ENCODE results near the gene SLC25A29. TPM values are rescaled to one million over a fixed set of nuclear protein-coding genes. Genes with fewer than 3 reads are reported as not detected.

Gene SLC25A29
- total and polyA plus RNA-seq, 7 experiments from 2014 or later: 0.38 to 25.6 (median 9.7) TPM

DNA sequence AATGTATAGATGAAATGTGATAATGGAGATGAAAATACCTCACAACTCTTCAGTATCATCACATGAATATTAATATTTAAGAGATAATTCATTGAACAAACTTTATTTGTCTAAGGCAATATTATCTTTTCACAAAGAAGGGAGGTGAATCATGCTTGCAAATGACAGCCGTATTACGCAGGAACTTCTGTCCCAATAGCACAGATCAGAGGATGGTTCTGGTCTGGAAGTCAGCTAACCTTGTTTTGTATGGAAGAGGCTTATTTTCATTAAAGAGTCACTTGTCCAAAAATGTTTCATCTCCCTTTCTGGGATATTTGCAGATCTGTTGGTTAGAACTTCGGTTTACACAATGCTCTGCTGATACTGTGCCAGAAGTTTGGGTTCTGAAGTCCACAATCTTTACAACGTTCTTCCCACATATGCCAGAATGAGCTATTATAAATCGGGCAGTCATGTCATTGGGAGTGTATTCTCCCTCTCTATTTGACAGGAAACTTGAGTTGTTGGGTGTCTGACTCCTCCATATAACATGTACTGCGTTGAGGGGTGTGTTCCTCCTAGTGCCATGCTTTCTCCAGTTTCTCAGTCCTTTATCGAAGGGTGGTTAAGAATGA is 37.5 kb downstream of the SLC25A29 start:
- Mint-ChIP-seq H3K36me3 (peaks cover 0 to 21% (median 5%) of the 10 kb centered on the region in 5 donors), H3K9me3 (no peaks in the 10 kb centered on the region), H3K4me1 (peaks cover 25 to 80% (median 68%) of the 10 kb centered on the region in 7 donors), H3K27me3 (no peaks in the 10 kb centered on the region), H3K4me3 (peak overlapping the region in 1 of 10 donors; percentile 31), H3K27ac (peak overlapping the region in 6 of 9 donors; percentile 14 to 78 (median 64))
- H3K27ac ChIP-seq (ENCODE audit: low read depth, low read length): no peak overlapping the region
- H3K27me3 ChIP-seq (ENCODE audit: control insufficient read depth in 2 of 2, insufficient read depth in 2 of 2, low read length in 2 of 2): no peaks in the 10 kb centered on the region
- ChIA-PET POLR2A (interaction anchor here (0.6 kb wide), 1 partner anchor 50 kb away, joined by 3 read pairs; no protein-coding TSS in a partner anchor), CTCF (interaction anchor here (1.4 kb wide), 1 partner anchor 27 kb away, joined by 3 read pairs; no protein-coding TSS in a partner anchor)
- intact Hi-C loops (cut with micrococcal nuclease): no loop called here
- peaks cover 0 to 21% (median 0%) of the 10 kb centered on the region in 3 experiments for H3K36me3 ChIP-seq (ENCODE audit: control insufficient read depth in 2 of 3, insufficient read depth in 3 of 3, low read length in 3 of 3)
- no peak for ATAC-seq
- no peak for DNase-seq
- no peaks in the 10 kb centered on the region for H3K9me3 ChIP-seq (ENCODE audit: control insufficient read depth in 2 of 3, low read length in 3 of 3)
- no peak overlapping the region for H3K4me3 ChIP-seq (ENCODE audit: low read length)
- H3K4me1 ChIP-seq (ENCODE audit: control insufficient read depth in 2 of 2, insufficient read depth in 2 of 2, low read length in 2 of 2): peaks cover 12 to 26% of the 10 kb centered on the region in 2 donors

DNA sequence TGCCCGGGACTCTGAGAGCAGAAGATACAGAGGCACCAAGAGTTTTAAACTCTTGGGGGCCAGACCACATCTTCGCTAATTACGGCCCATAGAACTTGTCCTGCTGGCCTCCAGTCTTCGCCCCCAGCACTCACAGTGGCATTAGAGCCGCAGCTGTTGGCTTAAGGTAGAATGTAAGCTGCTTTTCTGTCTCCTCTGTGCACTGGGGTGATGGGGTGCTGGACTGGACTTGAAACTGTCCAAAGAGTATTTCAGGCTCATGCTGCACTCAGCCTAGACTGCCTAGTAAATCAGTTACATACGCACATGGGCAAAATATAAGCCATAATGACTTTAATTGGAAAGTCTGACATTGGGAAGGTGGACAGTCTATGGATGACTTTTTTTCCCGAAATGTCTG is 38.3 kb downstream of the SLC25A29 start:
- Histone ChIP-seq H3K4me3 (ENCODE audit: low read length) (no peak overlapping the region), H3K27me3 (ENCODE audit: control insufficient read depth in 2 of 2, insufficient read depth in 2 of 2, low read length in 2 of 2) (no peaks in the 10 kb centered on the region), H3K36me3 (ENCODE audit: control insufficient read depth in 2 of 3, insufficient read depth in 3 of 3, low read length in 3 of 3) (peaks cover 0 to 28% (median 5%) of the 10 kb centered on the region in 3 experiments), H3K9me3 (ENCODE audit: control insufficient read depth in 2 of 3, low read length in 3 of 3) (no peaks in the 10 kb centered on the region), H3K27ac (ENCODE audit: low read depth, low read length) (no peak overlapping the region), H3K4me1 (ENCODE audit: control insufficient read depth in 2 of 2, insufficient read depth in 2 of 2, low read length in 2 of 2) (peaks cover 12 to 31% of the 10 kb centered on the region in 2 donors)
- ATAC-seq: no peak
- peak overlapping the region in 1 of 10 donors; percentile 32 for H3K4me3 Mint-ChIP-seq
- intact Hi-C loops (cut with micrococcal nuclease): no loop called here
- peaks cover 0 to 28% (median 10%) of the 10 kb centered on the region in 5 donors for H3K36me3 Mint-ChIP-seq
- peak overlapping the region in 4 of 9 donors; percentile 30 to 61 (median 50) for H3K27ac Mint-ChIP-seq
- DNase-seq: no peak
- CTCF ChIA-PET: no interaction called here
- no peaks in the 10 kb centered on the region for H3K9me3 Mint-ChIP-seq
- POLR2A ChIA-PET: no interaction called here
- no peaks in the 10 kb centered on the region for H3K27me3 Mint-ChIP-seq
- peaks cover 30 to 80% (median 74%) of the 10 kb centered on the region in 7 donors for H3K4me1 Mint-ChIP-seq

DNA sequence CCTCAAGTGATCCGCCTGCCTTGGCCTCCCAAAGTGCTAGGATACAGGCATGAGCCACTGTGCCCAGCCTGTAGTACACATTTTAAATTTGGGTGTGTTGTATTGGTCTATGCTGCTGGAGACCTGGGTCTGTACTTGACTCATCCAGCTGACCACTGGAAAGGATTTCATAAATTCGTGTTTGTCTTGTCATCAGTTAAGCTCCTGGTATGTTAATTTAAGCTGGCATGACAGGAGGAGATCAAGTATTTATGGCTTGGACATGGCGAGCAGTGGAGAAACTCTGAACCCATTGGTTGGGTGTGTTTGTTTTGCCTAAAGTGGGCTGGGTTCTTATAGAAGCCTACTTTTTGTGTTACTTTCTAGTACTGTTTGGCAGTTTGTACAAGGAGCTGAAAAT is 43.1 kb downstream of the SLC25A29 start:
- Mint-ChIP-seq H3K4me1 (peaks cover 56 to 96% (median 87%) of the 10 kb centered on the region in 7 donors), H3K9me3 (no peaks in the 10 kb centered on the region), H3K27ac (peak overlapping the region; percentile 21 to 84 (median 71)), H3K4me3 (peak overlapping the region in 6 of 10 donors; percentile 6 to 57 (median 9)), H3K36me3 (peaks cover 0 to 31% (median 10%) of the 10 kb centered on the region in 5 donors), H3K27me3 (no peaks in the 10 kb centered on the region)
- Histone ChIP-seq H3K4me1 (ENCODE audit: control insufficient read depth in 2 of 2, insufficient read depth in 2 of 2, low read length in 2 of 2) (peaks cover 20 to 57% of the 10 kb centered on the region in 2 donors), H3K27ac (ENCODE audit: low read depth, low read length) (no peak overlapping the region), H3K36me3 (ENCODE audit: control insufficient read depth in 2 of 3, insufficient read depth in 3 of 3, low read length in 3 of 3) (peaks cover 0 to 34% (median 11%) of the 10 kb centered on the region in 3 experiments), H3K27me3 (ENCODE audit: control insufficient read depth in 2 of 2, insufficient read depth in 2 of 2, low read length in 2 of 2) (no peaks in the 10 kb centered on the region), H3K4me3 (ENCODE audit: low read length) (no peak overlapping the region), H3K9me3 (ENCODE audit: control insufficient read depth in 2 of 3, low read length in 3 of 3) (no peaks in the 10 kb centered on the region)
- ChIA-PET POLR2A (interaction anchor here (0.6 kb wide), 1 partner anchor 22 kb away, joined by 4 read pairs; no protein-coding TSS in a partner anchor), CTCF (interaction anchor here (0.8 kb wide), 1 partner anchor 16 kb away, joined by 3 read pairs; no protein-coding TSS in a partner anchor)
- intact Hi-C loops (cut with micrococcal nuclease): no loop called here
- DNase-seq (no peak), ATAC-seq (no peak)

DNA sequence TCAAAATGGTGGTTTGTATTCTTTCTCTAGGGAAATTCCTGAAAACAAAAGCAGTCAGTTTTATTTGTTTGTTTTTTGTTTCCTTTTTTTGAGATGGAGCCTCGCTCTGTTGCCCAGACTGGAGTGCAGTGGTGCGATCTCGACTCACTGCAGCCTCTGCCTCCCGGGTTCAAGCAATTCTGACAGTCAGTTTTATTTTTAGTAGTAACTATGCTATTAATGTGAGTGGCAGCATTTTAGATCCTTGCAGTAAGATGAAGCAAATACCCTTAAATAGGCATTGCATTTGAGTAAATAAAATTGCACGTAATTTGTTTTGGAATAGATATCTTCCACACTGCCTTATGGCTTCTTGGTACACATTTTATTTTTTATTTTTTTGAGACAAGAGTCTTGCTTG is 43.7 kb downstream of the SLC25A29 start:
- CTCF ChIA-PET: interaction anchor here (1.5 to 1.9 kb wide), 2 partner anchors 21 to 280 kb away, joined by 3 to 7 read pairs; no protein-coding TSS in a partner anchor

DNA sequence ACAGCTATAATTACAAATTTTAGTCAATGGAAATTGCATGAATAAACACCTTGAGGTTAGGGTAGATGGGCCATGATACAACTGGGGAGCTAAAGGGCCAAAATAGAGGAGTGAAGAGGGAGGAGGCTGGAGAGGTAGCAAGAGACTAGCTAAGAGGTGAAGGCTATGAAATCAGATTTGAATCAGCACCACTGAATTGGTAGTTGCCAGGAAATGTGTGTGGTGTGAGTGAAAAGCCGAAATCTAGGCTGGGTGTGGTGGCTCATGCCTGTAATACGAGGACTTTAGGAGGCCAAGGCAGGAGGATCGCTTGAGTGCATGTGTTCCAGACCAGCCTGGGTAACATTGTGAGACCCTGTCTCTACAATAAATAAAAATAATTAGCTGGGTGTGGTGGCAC is 44.6 kb downstream of the SLC25A29 start:
- ChIA-PET POLR2A (no interaction called here), CTCF (interaction anchor here (0.6 to 1.9 kb wide), 5 partner anchors 11 to 279 kb away, joined by 3 to 7 read pairs (median 3); no protein-coding TSS in a partner anchor)
- peak overlapping the region; percentile 3 to 61 (median 51) for H3K4me3 Mint-ChIP-seq
- H3K27me3 Mint-ChIP-seq: no peaks in the 10 kb centered on the region
- no peaks in the 10 kb centered on the region for H3K9me3 ChIP-seq (ENCODE audit: control insufficient read depth in 2 of 3, low read length in 3 of 3)
- no peak overlapping the region for H3K4me3 ChIP-seq (ENCODE audit: low read length)
- peaks cover 0 to 21% (median 10%) of the 10 kb centered on the region in 5 donors for H3K36me3 Mint-ChIP-seq
- DNase-seq: no peak
- intact Hi-C loops (cut with micrococcal nuclease): no loop called here
- peak; percentile 34 for ATAC-seq
- no peaks in the 10 kb centered on the region for H3K27me3 ChIP-seq (ENCODE audit: control insufficient read depth in 2 of 2, insufficient read depth in 2 of 2, low read length in 2 of 2)
- peak overlapping the region; percentile 33 for H3K27ac ChIP-seq (ENCODE audit: low read depth, low read length)
- H3K4me1 Mint-ChIP-seq: peaks cover 68 to 96% (median 89%) of the 10 kb centered on the region in 7 donors
- H3K27ac Mint-ChIP-seq: peak overlapping the region; percentile 24 to 92 (median 74)
- H3K9me3 Mint-ChIP-seq: no peaks in the 10 kb centered on the region
- peaks cover 0 to 30% (median 11%) of the 10 kb centered on the region in 3 experiments for H3K36me3 ChIP-seq (ENCODE audit: control insufficient read depth in 2 of 3, insufficient read depth in 3 of 3, low read length in 3 of 3)
- peaks cover 33 to 62% of the 10 kb centered on the region in 2 donors for H3K4me1 ChIP-seq (ENCODE audit: control insufficient read depth in 2 of 2, insufficient read depth in 2 of 2, low read length in 2 of 2)

More for the DNA sequence above, 43.7 kb downstream of the SLC25A29 start:
- DNase-seq (no peak), ATAC-seq (no peak)
- Mint-ChIP-seq H3K9me3 (no peaks in the 10 kb centered on the region), H3K4me1 (peaks cover 60 to 96% (median 87%) of the 10 kb centered on the region in 7 donors), H3K36me3 (peaks cover 0 to 26% (median 10%) of the 10 kb centered on the region in 5 donors), H3K27me3 (no peaks in the 10 kb centered on the region), H3K4me3 (peak overlapping the region in 6 of 10 donors; percentile 17 to 53 (median 24)), H3K27ac (peak overlapping the region in 7 of 9 donors; percentile 29 to 79 (median 67))
- Histone ChIP-seq H3K36me3 (ENCODE audit: control insufficient read depth in 2 of 3, insufficient read depth in 3 of 3, low read length in 3 of 3) (peaks cover 0 to 34% (median 11%) of the 10 kb centered on the region in 3 experiments), H3K9me3 (ENCODE audit: control insufficient read depth in 2 of 3, low read length in 3 of 3) (no peaks in the 10 kb centered on the region), H3K4me1 (ENCODE audit: control insufficient read depth in 2 of 2, insufficient read depth in 2 of 2, low read length in 2 of 2) (peaks cover 25 to 59% of the 10 kb centered on the region in 2 donors), H3K4me3 (ENCODE audit: low read length) (no peak overlapping the region), H3K27me3 (ENCODE audit: control insufficient read depth in 2 of 2, insufficient read depth in 2 of 2, low read length in 2 of 2) (no peaks in the 10 kb centered on the region), H3K27ac (ENCODE audit: low read depth, low read length) (no peak overlapping the region)
- POLR2A ChIA-PET: no interaction called here
- intact Hi-C loops (cut with micrococcal nuclease): no loop called here

DNA sequence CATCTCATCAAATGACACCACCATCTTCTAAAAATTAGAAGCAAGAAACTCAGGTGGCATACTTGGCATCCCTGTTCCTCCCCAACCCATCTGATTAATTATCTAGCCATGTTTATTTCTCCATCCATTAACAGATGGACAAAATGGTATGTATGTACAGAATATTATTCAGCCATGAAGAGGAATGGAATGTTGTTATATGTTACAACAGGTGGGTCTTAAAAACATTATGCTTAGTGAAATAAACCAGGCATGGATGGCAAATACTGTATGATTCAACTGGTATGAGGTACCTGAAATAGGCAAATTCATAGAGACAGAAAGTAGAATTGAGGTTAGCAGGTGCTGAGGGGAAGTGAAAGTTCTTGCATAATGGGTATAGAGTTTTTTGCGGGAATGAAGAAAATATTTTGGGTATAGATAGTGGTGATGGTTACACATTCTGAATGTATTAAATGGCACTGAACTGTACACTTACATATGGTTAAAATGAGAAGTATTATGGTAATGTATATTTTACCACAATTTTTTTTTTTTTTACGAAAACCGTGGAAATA is 49.8 kb downstream of the SLC25A29 start:
- peaks cover 30 to 58% of the 10 kb centered on the region in 2 donors for H3K4me1 ChIP-seq (ENCODE audit: control insufficient read depth in 2 of 2, insufficient read depth in 2 of 2, low read length in 2 of 2)
- ChIA-PET POLR2A (interaction anchor here (1.2 to 2.3 kb wide), 2 partner anchors 13 to 16 kb away, joined by 4 to 11 read pairs; no protein-coding TSS in a partner anchor), CTCF (interaction anchor here (0.5 to 1.7 kb wide), 3 partner anchors 14 to 64 kb away, joined by 3 to 4 read pairs (median 3); no protein-coding TSS in a partner anchor)
- intact Hi-C loops (cut with micrococcal nuclease): no loop called here
- H3K27me3 Mint-ChIP-seq: no peaks in the 10 kb centered on the region
- H3K9me3 Mint-ChIP-seq: no peaks in the 10 kb centered on the region
- H3K4me3 ChIP-seq (ENCODE audit: low read length): no peak overlapping the region
- H3K36me3 Mint-ChIP-seq: peaks cover 0 to 11% (median 4%) of the 10 kb centered on the region in 5 donors
- no peaks in the 10 kb centered on the region for H3K36me3 ChIP-seq (ENCODE audit: control insufficient read depth in 2 of 3, insufficient read depth in 3 of 3, low read length in 3 of 3)
- H3K9me3 ChIP-seq (ENCODE audit: control insufficient read depth in 2 of 3, low read length in 3 of 3): no peaks in the 10 kb centered on the region
- H3K27me3 ChIP-seq (ENCODE audit: control insufficient read depth in 2 of 2, insufficient read depth in 2 of 2, low read length in 2 of 2): no peaks in the 10 kb centered on the region
- H3K27ac ChIP-seq (ENCODE audit: low read depth, low read length): no peak overlapping the region
- peak; percentile 10 for ATAC-seq
- DNase-seq: no peak
- H3K27ac Mint-ChIP-seq: peak overlapping the region in 8 of 9 donors; percentile 0 to 81 (median 62)
- H3K4me1 Mint-ChIP-seq: peaks cover 68 to 93% (median 81%) of the 10 kb centered on the region in 7 donors
- peak overlapping the region in 8 of 10 donors; percentile 0 to 62 (median 42) for H3K4me3 Mint-ChIP-seq

Data from naive thymus-derived CD4-positive, alpha-beta T cell (primary cell).